Mucosa of descending colon (tissue), 3 donors: ENCODE data around the gene HEPHL1. TPM values are rescaled to one million over a fixed set of nuclear protein-coding genes. Genes with fewer than 3 reads are reported as not detected.
"Not testable (repeated sequence)": the region's sequence is repeated elsewhere in the genome, so short reads cannot be mapped to it uniquely, and the experiment has no call there.

Experiments
- ATAC-seq: fragments of 200-7000 bp; cut with Tn5 transposase; one replicate; pipeline ENCODE4 v1.9.1; 2020; ENCODE audit warnings: mild to moderate bottlenecking, moderate library complexity
- DNase-seq, 3 donors: peaks; one replicate each; pipeline ENCODE4 v3.0.0-alpha.2; 2020
- H3K36me3 ChIP-seq: fragments of 200-600 bp; one replicate; pipeline ENCODE4 v1.8.0; 2021; ENCODE audit warnings: low read depth, mild to moderate bottlenecking
- H3K4me1 ChIP-seq: fragments of 200-600 bp; one replicate; pipeline ENCODE4 v1.8.0; 2021; ENCODE audit warnings: low read depth, mild to moderate bottlenecking
- H3K4me3 ChIP-seq: fragments of 200-600 bp; one replicate; pipeline ENCODE4 v1.8.0; 2021; ENCODE audit warnings: mild to moderate bottlenecking
- H3K9me3 ChIP-seq: fragments of 200-600 bp; one replicate; pipeline ENCODE4 v1.8.0; 2021; ENCODE audit warnings: mild to moderate bottlenecking
- intact Hi-C, 2 donors: fragments of 100-400 bp; cut with DNase I in 1 of 2; cut with micrococcal nuclease in 1 of 2; formaldehyde crosslinking; loops; one replicate each; pipeline versions ENCODE4 v1.11.0 to v1.11.1; 2022; cut with DNase I, micrococcal nuclease
- total RNA-seq, 3 donors: library from RNA; stranded (reverse); fragmentation: NEBNext Ultra II Directional in 2 of 3; extraction: Animal tissue kit (Norgen Biotek cat#: 25700) in 2 of 3; gene quantifications; one replicate each; pipeline versions ENCODE4 v1.2.1 to v1.2.4, GENCODE V29; 2021 to 2023
- TF ChIP-seq, protein P1 (sequence below): fragments of 200-600 bp; IDR thresholded peaks from one replicate; pipeline ENCODE4 v1.8.0; 2022; ENCODE audit warnings: antibody characterized with exemption, mild to moderate bottlenecking
- donor health status: DM: no; HTN: no; CAD: no; lungs with moderate emphysema.
- donor health status: DM: no; HTN: no; CAD: no.
- donor health status: DM: no; HTN: yes; CAD: no.

The HEPHL1 gene
- total RNA-seq, 3 donors from 2014 or later: 0.06 TPM; not detected in 2

DNA sequence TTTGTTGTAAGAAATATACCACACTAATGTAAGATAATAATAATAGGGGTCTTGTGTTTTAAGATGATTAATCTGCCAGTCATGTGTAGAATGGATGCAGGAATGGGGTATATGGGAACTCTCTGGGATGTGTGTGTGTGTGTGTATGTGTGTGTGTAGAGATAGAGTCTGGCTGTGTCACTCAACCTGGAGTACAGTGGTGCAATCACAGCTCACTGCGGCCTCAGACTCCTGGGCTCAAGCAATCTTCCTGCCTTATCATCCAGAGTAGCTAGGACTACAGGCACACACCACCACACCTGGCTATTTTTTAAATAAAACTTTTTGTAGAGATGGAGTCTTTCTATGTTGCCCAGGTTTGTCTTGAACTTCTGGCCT lies 96.0 kb downstream of the HEPHL1 start:
- ATAC-seq (no peak), DNase-seq (no peak)
- intact Hi-C loops: no loop called here
- H3K36me3 ChIP-seq: no peaks in the 10 kb centered on the region
- TF ChIP-seq, protein P1, sequence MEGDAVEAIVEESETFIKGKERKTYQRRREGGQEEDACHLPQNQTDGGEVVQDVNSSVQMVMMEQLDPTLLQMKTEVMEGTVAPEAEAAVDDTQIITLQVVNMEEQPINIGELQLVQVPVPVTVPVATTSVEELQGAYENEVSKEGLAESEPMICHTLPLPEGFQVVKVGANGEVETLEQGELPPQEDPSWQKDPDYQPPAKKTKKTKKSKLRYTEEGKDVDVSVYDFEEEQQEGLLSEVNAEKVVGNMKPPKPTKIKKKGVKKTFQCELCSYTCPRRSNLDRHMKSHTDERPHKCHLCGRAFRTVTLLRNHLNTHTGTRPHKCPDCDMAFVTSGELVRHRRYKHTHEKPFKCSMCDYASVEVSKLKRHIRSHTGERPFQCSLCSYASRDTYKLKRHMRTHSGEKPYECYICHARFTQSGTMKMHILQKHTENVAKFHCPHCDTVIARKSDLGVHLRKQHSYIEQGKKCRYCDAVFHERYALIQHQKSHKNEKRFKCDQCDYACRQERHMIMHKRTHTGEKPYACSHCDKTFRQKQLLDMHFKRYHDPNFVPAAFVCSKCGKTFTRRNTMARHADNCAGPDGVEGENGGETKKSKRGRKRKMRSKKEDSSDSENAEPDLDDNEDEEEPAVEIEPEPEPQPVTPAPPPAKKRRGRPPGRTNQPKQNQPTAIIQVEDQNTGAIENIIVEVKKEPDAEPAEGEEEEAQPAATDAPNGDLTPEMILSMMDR: no peak
- no peak overlapping the region for H3K4me3 ChIP-seq
- H3K4me1 ChIP-seq: no peaks in the 10 kb centered on the region
- H3K9me3 ChIP-seq: no peaks in the 10 kb centered on the region

DNA sequence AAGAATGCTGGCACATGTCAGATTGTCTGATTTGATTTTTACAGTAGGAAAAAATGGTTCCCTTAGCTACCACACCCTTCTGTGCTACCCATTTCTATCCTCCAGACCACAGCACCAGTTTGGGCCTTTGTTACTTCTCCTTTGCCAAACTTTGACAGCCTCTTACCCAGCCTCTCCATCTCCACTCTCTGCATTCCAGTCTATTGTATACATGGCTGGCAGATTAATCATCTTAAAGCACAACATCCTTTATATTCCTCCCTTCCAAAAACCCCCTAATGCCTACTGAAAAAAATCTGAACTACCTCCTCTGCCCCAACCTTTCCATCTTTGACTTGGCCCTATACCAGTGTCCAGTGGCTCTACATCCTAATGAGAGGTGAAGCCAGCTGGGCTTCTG lies 96.7 kb downstream of the HEPHL1 start:
- TF ChIP-seq, protein P1: no peak
- Histone ChIP-seq H3K9me3 (no peaks in the 10 kb centered on the region), H3K4me1 (no peaks in the 10 kb centered on the region), H3K36me3 (no peaks in the 10 kb centered on the region), H3K4me3 (no peak overlapping the region)
- ATAC-seq (no peak), DNase-seq (no peak)
- intact Hi-C loops: no loop called here

DNA sequence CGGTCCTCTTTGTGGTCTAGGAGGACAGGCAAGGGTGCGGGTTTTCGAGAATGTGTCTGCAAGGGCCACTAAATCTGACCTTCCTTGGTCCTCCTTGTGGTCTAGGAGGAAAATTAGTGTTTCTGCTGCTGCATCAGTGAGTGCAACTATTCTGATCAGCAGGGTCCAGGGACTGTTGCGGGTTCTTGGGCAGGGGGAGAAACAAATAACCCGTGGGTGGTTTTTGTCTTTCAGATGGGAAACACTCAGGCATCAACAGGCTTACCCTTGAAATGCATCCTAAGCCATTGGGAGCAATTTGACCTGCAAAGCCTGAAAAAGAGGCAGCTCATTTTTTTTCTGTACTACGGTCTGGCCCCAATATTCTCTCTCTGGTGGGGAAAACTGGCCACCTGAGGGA lies 98.5 kb downstream of the HEPHL1 start:
- H3K36me3 ChIP-seq, ATAC-seq, H3K9me3 ChIP-seq, H3K4me3 ChIP-seq, H3K4me1 ChIP-seq, intact Hi-C loops, DNase-seq: not testable (repeated sequence)

DNA sequence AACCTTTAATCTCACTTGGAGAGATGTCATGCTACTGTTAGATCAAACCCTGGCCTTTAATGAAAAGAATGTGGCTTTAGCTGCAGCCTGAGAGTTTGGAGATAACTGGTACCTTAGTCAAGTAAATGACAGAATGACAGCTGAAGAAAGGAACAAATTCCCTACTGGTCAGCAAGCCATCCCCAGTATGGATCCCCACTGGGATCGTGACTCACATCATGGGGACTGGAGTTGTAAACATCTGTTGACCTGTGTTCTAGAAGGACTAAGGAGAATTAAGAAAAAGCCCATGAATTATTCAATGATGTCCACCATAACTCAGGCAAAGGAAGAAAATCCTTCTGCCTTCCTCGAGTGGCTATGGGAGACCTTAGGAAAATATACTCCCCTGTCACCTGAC lies 99.4 kb downstream of the HEPHL1 start:
- intact Hi-C loops, H3K4me3 ChIP-seq, H3K9me3 ChIP-seq, H3K4me1 ChIP-seq, H3K36me3 ChIP-seq, ATAC-seq, DNase-seq: not testable (repeated sequence)

DNA sequence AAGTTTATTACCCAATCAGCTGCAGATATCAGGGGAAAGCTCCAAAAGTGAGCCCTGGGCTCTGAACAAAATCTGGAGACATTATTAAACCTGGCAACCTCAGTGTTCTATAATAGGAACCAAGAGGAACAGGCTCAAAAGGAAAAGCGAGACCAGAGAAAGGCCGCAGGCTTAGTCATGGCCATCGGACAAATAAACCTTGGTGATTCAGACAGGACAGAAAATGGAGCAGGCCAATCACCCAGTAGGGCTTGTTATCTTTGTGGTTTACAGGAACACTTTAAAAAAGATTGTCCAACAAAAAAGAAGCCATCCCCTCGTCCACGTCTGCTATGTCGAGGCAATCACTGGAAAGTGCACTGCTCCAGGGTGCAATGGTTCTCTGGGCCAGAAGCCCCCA lies 99.8 kb downstream of the HEPHL1 start:
- intact Hi-C loops: no loop called here
- no peak for ATAC-seq
- TF ChIP-seq, protein P1: no peak

DNA sequence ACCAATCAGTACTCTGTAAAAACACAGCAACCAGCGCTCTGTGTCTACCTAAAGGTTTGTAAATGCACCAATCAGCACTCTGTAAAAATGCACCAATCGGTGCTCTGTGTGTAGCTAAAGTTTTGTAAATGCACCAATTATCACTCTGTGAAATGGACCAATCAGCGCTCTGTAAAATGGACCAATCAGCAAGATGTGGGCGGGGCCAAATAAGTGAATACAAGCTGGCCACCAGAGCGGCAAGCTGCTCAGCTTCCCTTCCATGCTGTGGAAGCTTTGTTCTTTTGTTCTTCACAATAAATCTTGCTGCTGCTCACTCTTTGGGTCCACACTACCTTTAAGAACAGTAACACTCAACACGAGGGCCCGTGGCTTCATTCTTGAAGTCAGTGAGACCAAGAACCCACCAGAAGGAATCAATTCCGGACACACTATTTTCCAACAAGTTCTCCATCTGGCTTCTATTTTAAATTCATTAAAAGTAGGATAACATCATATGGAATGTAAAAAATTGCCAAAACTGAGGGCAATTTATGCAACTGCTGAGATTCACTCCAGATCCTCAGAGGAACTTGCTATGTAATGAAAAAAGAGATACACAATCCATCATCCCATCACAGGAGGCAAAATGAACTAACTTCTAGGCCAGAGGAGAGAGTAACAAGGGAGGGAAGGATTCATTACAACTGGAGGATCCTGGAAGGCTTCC lies 104.4 kb downstream of the HEPHL1 start:
- Histone ChIP-seq H3K4me1 (peaks cover 19% of the 10 kb centered on the region), H3K9me3 (no peaks in the 10 kb centered on the region), H3K4me3 (no peak overlapping the region), H3K36me3 (no peaks in the 10 kb centered on the region)
- ATAC-seq: no peak
- DNase-seq: no peak
- TF ChIP-seq, protein P1: no peak
- intact Hi-C loops: no loop called here

More for the DNA sequence above, 99.8 kb downstream of the HEPHL1 start:
- Histone ChIP-seq H3K36me3 (no peaks in the 10 kb centered on the region), H3K4me3 (no peak overlapping the region), H3K9me3 (no peaks in the 10 kb centered on the region), H3K4me1 (no peaks in the 10 kb centered on the region)
- no peak for DNase-seq

DNA sequence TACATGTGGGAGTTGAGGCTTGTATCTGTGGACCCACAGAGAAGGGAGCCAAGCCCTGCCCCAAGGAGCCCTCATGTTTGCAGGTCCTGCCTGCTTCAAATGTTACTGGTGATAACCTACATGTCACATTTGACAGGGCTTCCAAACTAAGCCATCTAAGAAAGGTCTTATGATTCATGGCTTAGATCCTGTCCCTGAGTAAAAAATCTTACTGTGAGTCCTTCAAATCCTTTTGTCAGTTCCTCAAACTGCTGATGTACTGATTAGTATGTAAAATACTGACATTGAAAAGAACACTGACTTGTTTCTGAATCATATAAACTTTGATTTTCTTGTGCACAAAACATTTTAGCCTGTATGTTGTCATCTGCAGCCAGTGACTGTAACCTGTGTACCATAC lies 106.5 kb downstream of the HEPHL1 start:
- TF ChIP-seq, protein P1: no peak
- no peak for ATAC-seq
- no peaks in the 10 kb centered on the region for H3K36me3 ChIP-seq
- intact Hi-C loops: no loop called here
- H3K4me3 ChIP-seq: no peak overlapping the region
- no peaks in the 10 kb centered on the region for H3K9me3 ChIP-seq
- peaks cover 26% of the 10 kb centered on the region for H3K4me1 ChIP-seq
- no peak for DNase-seq
